Neural cell (in vitro differentiated cells): Measurements from ENCODE around the gene FASTK. TPM values are rescaled to one million over a fixed set of nuclear protein-coding genes. Genes with fewer than 3 reads are reported as not detected.

Experiments
- H2AFZ ChIP-seq: fragments of 200-600, 300-800 bp; sonication (generic), shearing (Covaris generic); 2 replicates; pipeline ENCODE4 v1.6.0; 2014; ENCODE audit warnings: low read depth, mild to moderate bottlenecking, antibody characterized with exemption, low read length, moderate library complexity
- H3F3A ChIP-seq: fragments of 200-600 bp; shearing (Covaris generic); 2 replicates; pipeline ENCODE4 v1.6.1; 2016; ENCODE audit warnings: mild to moderate bottlenecking, moderate library complexity, mixed read lengths, antibody characterized with exemption, low read length; ENCODE audit not compliant: insufficient read depth, poor library complexity, severe bottlenecking
- H3K27ac ChIP-seq: fragments of 200-600, 300-800 bp; sonication (generic), shearing (Covaris generic); 2 replicates; pipeline ENCODE4 v1.5.1; 2014; ENCODE audit warnings: mild to moderate bottlenecking, low read length, moderate library complexity
- H3K27me3 ChIP-seq: fragments of 300-800, 200-600 bp; sonication (generic), shearing (Covaris generic); 2 replicates; pipeline ENCODE4 v1.6.0; 2014; ENCODE audit warnings: mild to moderate bottlenecking, low read depth, low read length, moderate library complexity; ENCODE audit not compliant: insufficient read depth
- H3K36me3 ChIP-seq: fragments of 300-800, 200-600 bp; sonication (generic), shearing (Covaris generic); 2 replicates; pipeline ENCODE4 v1.5.1; 2014; ENCODE audit warnings: mild to moderate bottlenecking, antibody characterized with exemption, low read length, moderate library complexity; ENCODE audit not compliant: insufficient read depth
- H3K4me2 ChIP-seq: fragments of 300-800, 200-600 bp; sonication (generic), shearing (Covaris generic); 2 replicates; pipeline ENCODE4 v1.6.0; 2014; ENCODE audit warnings: mild to moderate bottlenecking, low read length
- H3K4me3 ChIP-seq: fragments of 300-800, 200-600 bp; sonication (generic), shearing (Covaris generic); 2 replicates; pipeline ENCODE4 v1.5.1; 2014; ENCODE audit warnings: mild to moderate bottlenecking, low read length, moderate library complexity
- H3K79me2 ChIP-seq: fragments of 200-600 bp; shearing (Covaris generic); replicated peaks from 2 replicates; pipeline ENCODE4 v1.6.0; 2014; ENCODE audit warnings: mild to moderate bottlenecking, low read length, moderate library complexity; ENCODE audit not compliant: insufficient read depth
- H3K9ac ChIP-seq: fragments of 300-800, 200-600 bp; sonication (generic), shearing (Covaris generic); 2 replicates; pipeline ENCODE4 v1.6.1; 2016; ENCODE audit warnings: mild to moderate bottlenecking, low read length, mixed read lengths
- H3K9me2 ChIP-seq: fragments of 200-600 bp; shearing (Covaris generic); 2 replicates; pipeline ENCODE4 v1.6.1; 2016; ENCODE audit warnings: mild to moderate bottlenecking, low read length, mixed read lengths; ENCODE audit not compliant: insufficient read depth
- H3K9me3 ChIP-seq: fragments of 200-600, 300-800 bp; sonication (generic), shearing (Covaris generic); 2 replicates; pipeline ENCODE4 v1.6.1; 2016; ENCODE audit warnings: mild to moderate bottlenecking, mixed run types, low read length, moderate library complexity, mixed read lengths
- H4K20me1 ChIP-seq: fragments of 200-600 bp; shearing (Covaris generic); 2 replicates; pipeline ENCODE4 v1.6.1; 2016; ENCODE audit warnings: mild to moderate bottlenecking, mixed run types; ENCODE audit not compliant: insufficient read depth
- CTCF ChIP-seq: fragments of 450-650 bp; IDR thresholded peaks from 2 replicates; pipeline ENCODE4 v1.5.1; 2014; ENCODE audit warnings: antibody characterized with exemption, mild to moderate bottlenecking, moderate library complexity; ENCODE audit not compliant: poor library complexity, severe bottlenecking
- EP300 ChIP-seq: fragments of 450-650 bp; conservative IDR thresholded peaks from 2 replicates; pipeline ENCODE4 v1.6.1; 2014; ENCODE audit warnings: antibody characterized with exemption, mild to moderate bottlenecking, moderate library complexity; ENCODE audit not compliant: poor library complexity, severe bottlenecking
- EZH2 ChIP-seq: fragments of 200-600, 300-800 bp; shearing (Covaris generic), sonication (generic); IDR thresholded peaks from 2 replicates; pipeline ENCODE4 v1.6.1; 2014; ENCODE audit warnings: antibody characterized with exemption, low read length, borderline replicate concordance, mild to moderate bottlenecking; ENCODE audit not compliant: insufficient read depth, poor library complexity, severe bottlenecking
- MXI1 ChIP-seq: fragments of 450-650 bp; conservative IDR thresholded peaks from 2 replicates; pipeline ENCODE4 v1.6.1; 2014; ENCODE audit warnings: antibody characterized with exemption, mild to moderate bottlenecking; ENCODE audit not compliant: poor library complexity, severe bottlenecking
- POLR2AphosphoS5 ChIP-seq: IDR thresholded peaks from 2 replicates; pipeline ENCODE4 v1.6.1; 2012
- RAD21 ChIP-seq: fragments of 450-650 bp; conservative IDR thresholded peaks from 2 replicates; pipeline ENCODE4 v1.6.1; 2014; ENCODE audit warnings: antibody characterized with exemption, mild to moderate bottlenecking, moderate library complexity
- REST ChIP-seq: IDR thresholded peaks from 2 replicates; pipeline ENCODE4 v1.6.1; 2012; ENCODE audit warnings: borderline replicate concordance
- SMC3 ChIP-seq: fragments of 450-650 bp; conservative IDR thresholded peaks from 2 replicates; pipeline ENCODE4 v1.6.1; 2014; ENCODE audit warnings: antibody characterized with exemption, mild to moderate bottlenecking, moderate library complexity; ENCODE audit not compliant: poor library complexity
- TAF1 ChIP-seq: IDR thresholded peaks from 2 replicates; pipeline ENCODE4 v1.6.1; 2012; ENCODE audit warnings: low read depth
- polyA minus RNA-seq: library from RNA; depleted of rRNA, polyadenylated mRNA; stranded (reverse); fragments of >200 nt; gene quantifications from 2 replicates; pipeline ENCODE4 v1.2.3, GENCODE V29; 2014
- polyA plus RNA-seq: library from polyadenylated mRNA; depleted of rRNA; stranded (reverse); fragments of >200 nt; gene quantifications from 2 replicates; pipeline ENCODE4 v1.2.3, GENCODE V29; 2014

Gene FASTK
- 147 and 182 TPM in 2 replicates for polyA plus RNA-seq
- 45.5 and 52.8 TPM in 2 replicates for polyA minus RNA-seq

GRCh38 chr7:151080522-151081169, at the start of gene FASTK:
Gene FASTK, minus strand, starts transcription at chr7:151080809. Its CDS starts 43 bp downstream, at chr7:151080766.
- no peaks in the 10 kb centered on the region for H4K20me1 ChIP-seq
- no peaks in the 10 kb centered on the region for H3K27me3 ChIP-seq
- no peaks in the 10 kb centered on the region for H3K9me2 ChIP-seq
- no peaks in the 10 kb centered on the region for H3K36me3 ChIP-seq
- peaks cover 13% of the 10 kb centered on the region for H3K79me2 ChIP-seq
- H3K27ac ChIP-seq: peak within 1 kb of the TSS; percentile 78
- TF ChIP-seq MXI1: peak; percentile 32
- no peak for TF ChIP-seq SMC3
- peak; percentile 88 for TF ChIP-seq POLR2AphosphoS5
- peak; percentile 38 for TF ChIP-seq EP300
- no peak for TF ChIP-seq RAD21
- TF ChIP-seq TAF1: peak; percentile 59
- TF ChIP-seq EZH2: no peak
- peak; percentile 70 for TF ChIP-seq REST
- no peak for TF ChIP-seq CTCF
- peak within 1 kb of the TSS; percentile 74 for H3K4me2 ChIP-seq
- peak within 1 kb of the TSS; percentile 85 for H3K9ac ChIP-seq
- no peaks in the 10 kb centered on the region for H3F3A ChIP-seq
- no peaks in the 10 kb centered on the region for H3K9me3 ChIP-seq
- peak within 1 kb of the TSS; percentile 51 for H2AFZ ChIP-seq
- H3K4me3 ChIP-seq: peak within 1 kb of the TSS; percentile 91

GRCh38 chr7:151129960-151130591, 49.5 kb upstream of the FASTK start:
- no peak overlapping the region for H3K27ac ChIP-seq
- no peaks in the 10 kb centered on the region for H3K79me2 ChIP-seq
- no peak overlapping the region for H2AFZ ChIP-seq
- H3K27me3 ChIP-seq: no peaks in the 10 kb centered on the region
- H3K36me3 ChIP-seq: no peaks in the 10 kb centered on the region
- H3K9ac ChIP-seq: no peak overlapping the region
- no peaks in the 10 kb centered on the region for H3K9me3 ChIP-seq
- H3K9me2 ChIP-seq: no peaks in the 10 kb centered on the region
- TF ChIP-seq CTCF (no peak), EZH2 (no peak), TAF1 (no peak), REST (no peak), EP300 (no peak), MXI1 (no peak), SMC3 (no peak), RAD21 (no peak), POLR2AphosphoS5 (no peak)
- peaks cover 3% of the 10 kb centered on the region for H4K20me1 ChIP-seq
- peaks cover 4% of the 10 kb centered on the region for H3F3A ChIP-seq
- no peak overlapping the region for H3K4me2 ChIP-seq
- H3K4me3 ChIP-seq: no peak overlapping the region
